ENCODE measurements around the gene EGFLAM. TPM values are rescaled to one million over a fixed set of nuclear protein-coding genes. Genes with fewer than 3 reads are reported as not detected.

EGFLAM gene
- total and polyA plus RNA-seq, 10 of the 15 experiments (the other 5 are each of a cell fraction or from before 2014, with no cell fraction given): 0.37 TPM; not detected in 9

GRCh38 chr5:38497946-38498345 lies 239.6 kb downstream of the EGFLAM start:
- SMC1A ChIA-PET (ENCODE audit: uncharacterized antibody, unreplicated experiment): no interaction called here
- RAD21 ChIA-PET (ENCODE audit: unreplicated experiment): no interaction called here
- intact Hi-C loops (cut with micrococcal nuclease; ENCODE audit: unreplicated experiment) (no loop called here), in situ Hi-C loops (cut with MboI) (no loop called here)
- Histone ChIP-seq H3K27me3 (replicated peaks in 1 of 2; ENCODE audit: control insufficient read depth in 2 of 2, insufficient read depth in 2 of 2, low read length in 1 of 2) (no peaks in the 10 kb centered on the region; a peak in 1 of 4 replicates), H4K20me1 (ENCODE audit: control insufficient read depth, insufficient read depth) (no peaks in the 10 kb centered on the region), H3K79me2 (ENCODE audit: control insufficient read depth, insufficient read depth, low read length) (no peaks in the 10 kb centered on the region), H3K27ac (ENCODE audit: control insufficient read depth, insufficient read depth) (no peak overlapping the region), H3K36me3 (ENCODE audit: control insufficient read depth in 2 of 2, insufficient read depth in 2 of 2, low read length in 1 of 2) (no peaks in the 10 kb centered on the region), H3K4me2 (ENCODE audit: control insufficient read depth, insufficient read depth) (no peak overlapping the region), H3K9me3 (replicated peaks; ENCODE audit: control insufficient read depth, insufficient read depth, low read length) (no peaks in the 10 kb centered on the region), H3K4me3 (no peak overlapping the region), H3K4me1 (ENCODE audit: control insufficient read depth, insufficient read depth, low read length) (no peaks in the 10 kb centered on the region), H3K9ac (ENCODE audit: control insufficient read depth, insufficient read depth, low read length) (no peak overlapping the region), H2AFZ (ENCODE audit: control insufficient read depth, low read depth, low read length) (no peak overlapping the region)
- 43% methylated on average over 2 of the region's 2 CpGs for WGBS (ENCODE audit: insufficient coverage, insufficient replicate concordance, low lambda C conversion rate, missing lambda C conversion rate)
- CTCF ChIA-PET: interaction anchor here (1.1 kb wide), 1 partner anchor 56 kb away, joined by 3 read pairs; no protein-coding TSS in a partner anchor
- DNase-seq (ENCODE audit: low read depth, low spot score): no peak
- no peak for ATAC-seq
- FAIRE-seq: no peak
- no peak for TF ChIP-seq SREBF2 (IDR thresholded peaks at IDR 0.05; ENCODE audit: low read length)
- no peak for TF ChIP-seq PML (IDR thresholded peaks at IDR 0.05; ENCODE audit: low read length)
- TF ChIP-seq TBL1XR1 (IDR thresholded peaks at IDR 0.05; ENCODE audit: low read depth, low read length): no peak
- no peak for TF ChIP-seq E2F8 (IDR thresholded peaks at IDR 0.05; ENCODE audit: low read depth, partially characterized antibody)
- TF ChIP-seq WRNIP1 (IDR thresholded peaks at IDR 0.05; ENCODE audit: borderline replicate concordance, low read depth, low read length): no peak
- no peak for TF ChIP-seq SMC3 (IDR thresholded peaks at IDR 0.05; ENCODE audit: borderline replicate concordance, low read length)
- TF ChIP-seq EP300 (IDR thresholded peaks at IDR 0.05; ENCODE audit: borderline replicate concordance in 1 of 2, control insufficient read depth in 1 of 2, low read depth in 2 of 2, low read length in 2 of 2): no peak
- TF ChIP-seq FOXK2 (IDR thresholded peaks at IDR 0.05): no peak
- TF ChIP-seq PKNOX1 (IDR thresholded peaks at IDR 0.05): no peak
- TF ChIP-seq ZNF687 (IDR thresholded peaks at IDR 0.05): no peak
- no peak for TF ChIP-seq IRF3 (IDR thresholded peaks at IDR 0.05)
- TF ChIP-seq PAX5 (IDR thresholded peaks at IDR 0.05; ENCODE audit: borderline replicate concordance, low read depth, low read length): no peak
- TF ChIP-seq NR2F1 (conservative IDR thresholded peaks at IDR 0.05): no peak
- POLR2A ChIA-PET: no interaction called here
- BruUV-seq (replicated peaks): no TSS peak

All from GM12878 (cell line).